C4-2B (cell line): Measurements from ENCODE around the gene LSM3.

Experiments
- H3K27ac ChIP-seq: fragments of 450-650 bp; 2 replicates; pipeline ENCODE4 v1.5.1; 2017
- CTCF ChIP-seq: fragments of 450-650 bp; conservative IDR thresholded peaks from 2 replicates; pipeline ENCODE4 v1.5.1; 2017; ENCODE audit warnings: mild to moderate bottlenecking
- ZFX ChIP-seq: fragments of 450-650 bp; IDR thresholded peaks from 2 replicates; pipeline ENCODE4 v1.6.1; 2017

The LSM3 gene

GRCh38 chr3:14206548-14207177 lies 28.0 kb downstream of the LSM3 start:
- no peak overlapping the region for H3K27ac ChIP-seq
- TF ChIP-seq CTCF (no peak), ZFX (no peak)

- no peak overlapping the region for H3K27ac ChIP-seq
- TF ChIP-seq ZFX (no peak), CTCF (no peak)
Measured at GRCh38 chr3:14208168-14208567, 29.6 kb downstream of the LSM3 start.

GRCh38 chr3:14208977-14209394 lies 30.4 kb downstream of the LSM3 start:
- TF ChIP-seq CTCF (no peak), ZFX (no peak)
- no peak overlapping the region for H3K27ac ChIP-seq

- TF ChIP-seq CTCF: no peak
- TF ChIP-seq ZFX: no peak
- H3K27ac ChIP-seq: no peak overlapping the region
Measured at GRCh38 chr3:14209581-14210289, 31.1 kb downstream of the LSM3 start.

- H3K27ac ChIP-seq: no peak overlapping the region
- TF ChIP-seq ZFX (no peak), CTCF (no peak)
Measured at GRCh38 chr3:14210290-14210688, 31.7 kb downstream of the LSM3 start.

GRCh38 chr3:14210843-14211594 lies 32.4 kb downstream of the LSM3 start:
- TF ChIP-seq CTCF (no peak), ZFX (no peak)
- H3K27ac ChIP-seq: no peak overlapping the region

- no peak overlapping the region for H3K27ac ChIP-seq
- TF ChIP-seq CTCF: no peak
- no peak for TF ChIP-seq ZFX
Measured at GRCh38 chr3:14211621-14212020, 33.0 kb downstream of the LSM3 start.
